Tongue (tissue), 2 donors: Measurements from ENCODE around the gene DGKI. TPM values are rescaled to one million over a fixed set of nuclear protein-coding genes. Genes with fewer than 3 reads are reported as not detected.

ENCODE experiments used
- DNase-seq: peaks from one replicate; pipeline ENCODE4 v3.0.0-alpha.2; 2015
- total RNA-seq: library from RNA; depleted of rRNA; stranded (reverse); fragments of >200 nt; gene quantifications from one replicate; pipeline ENCODE4 v1.2.3, GENCODE V29; 2014

DGKI gene
- total RNA-seq, 1 donor from 2014 or later, result 5.6 TPM

DNA sequence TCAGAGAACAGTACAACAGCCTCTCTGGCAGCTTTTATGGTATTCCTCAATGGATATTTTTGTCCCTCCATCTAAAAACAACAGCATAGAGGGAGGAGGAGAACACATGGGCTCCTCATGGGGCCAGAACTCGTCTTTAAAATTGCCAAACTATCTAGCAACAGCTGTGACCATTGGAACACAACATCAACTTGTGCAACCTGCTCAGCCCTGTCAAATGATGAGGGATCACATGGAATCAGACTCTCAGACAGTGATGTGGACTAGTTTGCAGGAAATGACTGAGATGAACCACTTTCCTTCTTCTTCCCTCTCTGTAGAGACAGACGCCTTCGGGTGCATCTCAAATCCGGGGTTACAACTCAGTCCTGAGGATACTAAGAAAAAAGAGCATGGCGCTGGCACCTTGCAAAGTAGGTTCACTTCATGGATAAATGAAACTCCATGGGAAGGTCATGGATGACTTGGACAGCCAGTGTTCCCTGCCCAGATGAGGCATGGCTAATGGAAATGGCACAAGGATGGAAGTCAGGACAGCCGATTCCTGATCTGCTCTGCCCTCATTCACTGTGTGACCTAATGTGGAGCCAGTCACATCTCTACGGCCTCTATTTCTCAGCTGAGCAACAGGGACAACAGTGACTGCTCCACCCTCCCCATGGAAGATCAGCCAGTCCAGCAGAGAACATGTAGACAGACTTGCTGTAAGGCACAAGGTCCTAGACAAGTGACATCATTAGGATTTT lies 24.6 kb upstream of the DGKI start:
- peak; percentile 43 for DNase-seq

DNA sequence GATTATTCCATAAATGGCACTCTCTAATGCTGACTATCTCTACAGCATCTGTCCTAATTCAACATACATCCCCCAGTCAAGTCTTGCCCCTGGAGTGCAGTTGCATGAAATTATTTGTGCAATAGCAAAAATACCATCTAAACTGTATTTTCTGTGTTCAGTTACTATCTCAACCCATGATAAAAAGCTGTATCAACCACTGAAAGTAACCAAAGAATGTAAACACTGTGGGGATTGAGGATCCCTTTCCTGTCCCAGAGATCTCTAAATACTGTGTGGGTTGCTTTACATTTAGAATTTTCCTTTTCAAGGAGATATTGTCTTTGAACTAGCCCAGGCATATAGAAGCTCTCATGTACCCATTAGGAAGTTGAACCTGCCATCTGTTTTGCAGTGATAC lies 23.9 kb upstream of the DGKI start:
- DNase-seq, result no peak

DNA sequence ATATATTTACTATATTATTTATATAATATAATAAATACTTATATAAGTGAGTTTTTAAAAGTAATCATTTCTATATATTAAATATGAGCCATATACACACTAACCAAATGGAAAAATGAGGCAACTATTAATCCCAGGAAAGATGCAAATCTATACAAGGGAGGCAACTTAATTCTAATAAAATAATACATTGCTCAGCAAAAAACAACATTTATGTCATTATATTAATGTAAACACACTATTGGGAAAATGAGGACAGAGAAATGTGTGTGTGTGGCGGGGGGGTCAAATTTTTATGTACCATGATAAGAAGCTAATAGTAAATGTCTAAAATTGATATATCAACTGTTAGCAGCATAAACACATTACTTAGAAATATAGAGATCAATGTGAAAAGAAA lies 23.3 kb upstream of the DGKI start:
- DNase-seq, result no peak

DNA sequence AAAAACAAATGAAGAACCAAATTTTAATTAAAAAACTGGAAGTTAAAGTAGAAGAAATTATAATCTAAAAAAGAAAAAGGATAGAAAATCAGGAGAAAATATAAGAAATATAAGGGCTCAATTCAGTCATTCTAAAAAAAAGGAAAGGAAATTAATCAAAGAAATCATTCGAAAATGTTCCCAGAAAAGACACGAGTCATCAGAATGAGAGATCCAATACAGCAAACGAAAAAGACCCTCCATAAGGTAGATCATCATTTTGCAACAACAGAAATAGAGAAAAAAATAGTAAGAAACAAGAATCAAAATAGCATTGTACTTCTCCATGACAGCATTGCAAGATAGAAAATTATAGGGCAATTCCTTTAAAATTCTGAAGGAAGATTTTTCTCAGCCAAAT lies 22.5 kb upstream of the DGKI start:
- DNase-seq, result no peak

GRCh38 chr7:137867289-137867688 lies 20.5 kb upstream of the DGKI start:
- no peak for DNase-seq

- no peak for DNase-seq
Observed at GRCh38 chr7:137865764-137866163, 19.0 kb upstream of the DGKI start.

DNA sequence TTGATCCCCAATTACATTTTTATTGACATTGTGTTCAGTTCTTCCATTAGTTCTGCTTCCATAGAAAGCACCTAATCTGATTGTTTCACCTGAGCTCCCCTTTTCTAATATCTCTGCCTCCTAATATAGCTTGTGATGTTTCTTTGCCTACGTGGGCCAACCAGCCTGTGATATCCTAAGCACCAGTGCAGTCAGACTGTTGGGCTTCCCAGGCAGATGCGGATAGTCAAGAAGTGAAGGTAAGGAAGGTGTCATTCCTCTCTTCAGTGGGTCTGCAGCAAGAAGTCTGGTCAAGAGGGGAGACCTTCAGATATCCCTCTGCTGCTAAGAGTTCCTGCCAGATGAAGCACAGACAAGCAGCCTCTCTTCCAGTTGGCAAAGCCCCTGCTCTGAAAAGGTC lies 16.2 kb upstream of the DGKI start:
- DNase-seq, result no peak

DNA sequence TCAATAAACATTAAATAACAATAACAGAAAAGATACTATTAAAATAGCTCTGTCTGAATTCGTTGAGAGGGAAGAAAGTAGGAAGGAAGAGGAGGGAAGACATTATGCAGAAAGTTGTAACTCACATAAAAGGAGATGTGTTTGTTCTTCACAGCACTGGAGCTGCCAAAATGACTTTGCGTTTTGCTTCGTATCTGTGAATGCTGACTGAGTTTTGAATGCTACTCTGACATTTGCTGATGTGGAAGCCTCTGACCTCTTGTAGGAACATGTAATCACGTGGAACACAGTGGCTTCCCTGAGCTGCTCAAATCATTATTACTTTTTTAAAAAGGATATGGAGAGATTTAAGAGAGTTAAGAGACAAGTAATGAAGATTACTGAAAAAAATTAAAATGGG lies 15.6 kb upstream of the DGKI start:
- no peak for DNase-seq

DNA sequence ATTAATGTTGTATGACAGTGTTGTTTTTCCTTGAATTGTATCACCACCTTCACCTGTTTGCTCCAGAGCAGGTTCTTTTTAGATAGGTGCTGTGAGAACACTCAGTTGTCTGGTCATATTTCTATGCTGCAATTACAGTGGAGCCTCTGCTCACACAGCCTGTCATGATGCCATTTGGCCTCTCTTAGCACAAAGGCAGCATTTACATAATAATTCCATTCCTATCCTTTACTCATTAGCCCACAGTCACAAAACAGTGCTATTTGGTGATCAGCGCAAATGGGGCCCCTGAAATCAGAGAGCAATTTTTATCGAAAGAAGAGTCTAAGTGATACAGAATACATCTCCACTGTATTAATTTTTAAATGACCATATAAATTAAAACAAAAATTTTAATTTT lies 13.8 kb upstream of the DGKI start:
- DNase-seq, result no peak

GRCh38 chr7:137853053-137853452 lies 6.3 kb upstream of the DGKI start:
- no peak for DNase-seq

GRCh38 chr7:137852108-137852507 lies 5.3 kb upstream of the DGKI start:
- no peak for DNase-seq

DNA sequence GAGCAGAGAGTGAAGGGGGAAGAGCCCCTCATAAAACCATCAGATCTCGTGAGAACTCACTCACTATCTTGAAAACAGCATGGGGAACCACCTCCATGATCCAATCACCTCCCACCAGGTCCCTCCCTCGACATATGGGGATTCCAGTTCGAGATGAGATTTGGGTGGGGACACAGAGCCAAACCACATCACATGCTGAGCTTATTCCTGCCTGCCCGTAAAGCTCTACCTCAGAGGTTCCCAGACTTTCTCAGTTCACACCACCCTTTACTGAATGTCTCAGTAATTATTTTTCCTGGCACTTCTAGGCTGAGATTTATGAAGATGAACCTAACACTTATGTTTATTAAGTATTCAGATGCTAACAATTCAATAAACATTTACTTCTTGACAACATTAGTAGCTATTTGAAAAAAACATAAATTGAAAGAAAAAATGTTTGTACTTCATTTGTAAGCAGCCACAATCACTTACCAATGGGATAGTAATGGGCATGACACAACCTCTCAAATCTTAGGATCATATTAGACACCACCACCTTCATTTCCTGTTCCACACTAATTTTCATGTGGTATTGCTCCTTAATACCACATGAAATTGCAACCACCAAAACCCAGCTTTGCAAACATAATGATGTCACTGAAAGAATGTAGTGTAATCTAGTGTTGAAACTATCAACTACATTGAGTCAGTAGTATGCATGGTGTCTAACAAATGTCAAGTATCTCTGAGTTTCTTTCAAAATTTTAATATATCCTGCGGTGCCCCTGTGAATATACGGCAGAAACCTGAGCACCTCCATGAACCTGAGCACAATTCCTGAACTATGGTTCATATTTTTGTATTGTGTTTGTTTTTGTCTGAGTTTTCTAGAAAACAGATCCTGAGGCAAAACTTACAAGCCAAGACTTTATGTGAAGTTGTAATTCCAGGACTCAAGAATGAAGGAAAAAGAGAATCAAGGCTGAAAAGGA lies 4.5 kb upstream of the DGKI start:
- DNase-seq, result no peak

- no peak for DNase-seq
Observed at GRCh38 chr7:137850571-137850970, 3.8 kb upstream of the DGKI start.

DNA sequence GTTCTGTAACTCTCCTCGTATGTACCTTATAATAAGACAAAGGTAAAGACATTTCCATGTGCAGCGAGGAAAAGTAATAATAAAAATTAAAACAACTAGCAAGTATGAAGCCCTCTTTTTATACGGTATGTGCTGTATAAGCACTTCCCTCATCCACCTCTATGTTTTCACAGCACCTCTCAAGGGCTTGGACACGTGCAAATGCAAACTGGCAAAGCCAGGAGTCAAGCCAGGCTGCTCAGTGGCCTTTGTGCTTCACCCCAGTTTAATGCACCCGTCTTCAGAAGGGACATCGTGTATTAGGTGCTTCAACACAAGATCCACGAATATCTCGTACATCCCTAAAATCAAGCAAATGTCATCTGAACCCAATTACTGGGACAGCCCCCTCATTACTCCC lies 1.3 kb upstream of the DGKI start:
- DNase-seq, result no peak

- peak; percentile 48 for DNase-seq
Observed at GRCh38 chr7:137847568-137848050, 835 bp upstream of the DGKI start.

- DNase-seq, result no peak
Observed at GRCh38 chr7:137846549-137846826, 286 bp downstream of the DGKI start.

GRCh38 chr7:137844677-137845425 lies 1.9 kb downstream of the DGKI start:
- DNase-seq, result no peak

GRCh38 chr7:137839903-137840779 lies 6.6 kb downstream of the DGKI start:
- no peak for DNase-seq

DNA sequence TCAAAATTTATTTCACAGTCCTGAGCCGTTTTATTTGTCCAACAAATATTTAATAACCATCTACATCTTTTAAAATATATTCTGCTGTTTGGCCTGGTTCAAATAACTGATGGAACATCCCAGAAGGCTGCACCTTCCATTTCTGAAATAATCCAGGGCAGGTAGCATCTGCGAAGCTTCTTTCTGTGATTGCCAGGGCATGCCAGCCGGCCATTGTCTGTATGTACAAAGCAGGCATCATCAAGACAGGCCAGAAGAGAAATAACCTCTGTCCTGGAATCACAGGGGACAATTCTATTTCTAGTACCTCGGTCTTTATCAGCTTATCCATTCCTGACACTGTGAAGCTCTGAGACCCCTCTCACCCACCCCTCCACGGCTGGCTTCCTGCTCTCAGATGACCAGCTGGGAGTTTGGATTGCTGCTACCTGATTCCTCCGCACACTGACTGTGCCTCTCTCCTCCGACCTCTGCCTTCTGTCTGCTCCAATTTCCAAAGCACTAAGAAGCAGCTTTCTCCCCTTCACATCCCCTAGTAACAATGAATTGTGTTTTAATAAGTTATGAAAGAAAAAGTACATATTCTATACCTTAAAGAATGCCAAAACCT lies 8.0 kb downstream of the DGKI start:
- DNase-seq, result no peak

DNA sequence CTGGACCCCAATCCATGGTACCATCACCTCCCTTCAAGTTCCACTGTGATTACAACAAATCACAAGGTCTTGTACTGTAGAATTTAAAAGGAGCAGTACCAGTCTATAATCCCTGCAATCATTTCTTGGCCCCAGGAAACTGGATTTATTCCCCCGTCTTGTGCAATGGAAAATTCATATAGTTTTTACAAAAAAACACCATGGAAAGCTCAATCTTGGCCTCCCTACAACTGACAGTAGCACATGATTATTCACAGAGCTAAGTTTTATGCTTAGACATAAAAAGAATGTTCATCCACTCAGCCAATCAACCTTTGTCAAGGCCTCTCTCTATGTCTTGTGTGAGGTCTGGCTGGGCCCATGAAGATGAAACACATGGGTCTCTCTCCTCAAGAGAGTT lies 10.2 kb downstream of the DGKI start:
- DNase-seq, result peak; percentile 39

- DNase-seq, result no peak
Observed at GRCh38 chr7:137836113-137836509, 10.7 kb downstream of the DGKI start.
